Measurements from ENCODE around the gene WBP1.

WBP1 gene

GRCh38 chr2:74486141-74486540 is 27.9 kb downstream of the WBP1 start:
- no peak for DNase-seq

- DNase-seq, result no peak
Observed at GRCh38 chr2:74488643-74489481, 30.6 kb downstream of the WBP1 start.

- no peak for DNase-seq
Observed at GRCh38 chr2:74489906-74490305, 31.7 kb downstream of the WBP1 start.

GRCh38 chr2:74491648-74492544 is 33.7 kb downstream of the WBP1 start:
- no peak for DNase-seq

- no peak for DNase-seq
Observed at GRCh38 chr2:74493546-74493945, 35.3 kb downstream of the WBP1 start.

- no peak for DNase-seq
Observed at GRCh38 chr2:74495440-74495839, 37.2 kb downstream of the WBP1 start.

- no peak for DNase-seq
Observed at GRCh38 chr2:74496997-74497776, 38.9 kb downstream of the WBP1 start.

- DNase-seq, result no peak
Observed at GRCh38 chr2:74497777-74498499, 39.7 kb downstream of the WBP1 start.

- DNase-seq, result no peak
Observed at GRCh38 chr2:74498500-74499266, 40.4 kb downstream of the WBP1 start.

GRCh38 chr2:74499267-74499939 is 41.2 kb downstream of the WBP1 start, which contains the start of gene LBX2:
LBX2 (minus strand) TSS chr2:74499603; CDS start chr2:74499537, 66 bp downstream.
- DNase-seq, result no peak

GRCh38 chr2:74499940-74500577 is 41.8 kb downstream of the WBP1 start:
- no peak for DNase-seq

GRCh38 chr2:74500578-74500946 is 42.3 kb downstream of the WBP1 start:
- DNase-seq, result no peak

- DNase-seq, result no peak
Observed at GRCh38 chr2:74501335-74502071, 43.3 kb downstream of the WBP1 start.

- DNase-seq, result no peak
Observed at GRCh38 chr2:74502147-74502719, 44.0 kb downstream of the WBP1 start.

GRCh38 chr2:74502720-74503505 is 44.7 kb downstream of the WBP1 start:
- DNase-seq, result peak; percentile 77

- no peak for DNase-seq
Observed at GRCh38 chr2:74503506-74504475, 45.6 kb downstream of the WBP1 start.

GRCh38 chr2:74504591-74504990 is 46.4 kb downstream of the WBP1 start:
- DNase-seq, result no peak
